HCT116 (cell line): Measurements from ENCODE around the gene KIRREL3. TPM values are rescaled to one million over a fixed set of nuclear protein-coding genes. Genes with fewer than 3 reads are reported as not detected.

Experiments used
- ATAC-seq: fragments of 200-7000 bp; cut with Tn5 transposase; 2 replicates; pipeline ENCODE4 v1.9.1; 2020; ENCODE audit warnings: mild to moderate bottlenecking, moderate library complexity
- BruUV-seq: library from RNA; stranded (reverse); fragments of 400-500 nt; replicated peaks from 2 replicates; lab custom pipeline; 2021; lab: Mats Ljungman, UMichigan
- CTCF ChIA-PET: fragments of 300-600 bp; sonication (Branson Sonifier 250); formaldehyde crosslinking; loops from one replicate; lab custom pipeline; 2021; ENCODE audit warnings: antibody characterized with exemption; lab: Charles Lee
- POLR2A ChIA-PET: fragments of 300-600, 350-600 bp; sonication (Branson Sonifier 250); formaldehyde crosslinking; loops from one replicate; lab custom pipeline; 2021; ENCODE audit warnings: antibody characterized with exemption; lab: Charles Lee
- RAD21 ChIA-PET, 2 experiments: fragments of 300-600 bp; sonication (Branson Sonifier 250); formaldehyde crosslinking; loops; one replicate each; lab custom pipeline; 2023; ENCODE audit warnings: low total read pairs in 2 of 2; ENCODE audit not compliant: uncharacterized antibody in 2 of 2, unreplicated experiment in 2 of 2, low non-redundant PET in 1 of 2; lab: Charles Lee
- DNase-seq: peaks from one replicate; pipeline ENCODE4 v3.0.0-alpha.2; 2010; ENCODE audit warnings: low read depth, low spot score
- H2AFZ ChIP-seq: fragments of 200-600 bp; shearing (Covaris generic), sonication (generic); 2 replicates; pipeline ENCODE4 v1.6.1; 2017; ENCODE audit warnings: low read depth, mixed run types, mixed read lengths, antibody characterized with exemption, low read length; ENCODE audit not compliant: poor library complexity, severe bottlenecking
- H3K27ac ChIP-seq: 2 replicates; pipeline ENCODE4 v1.5.1; 2012; ENCODE audit warnings: low read depth, low read length
- H3K27me3 ChIP-seq: fragments of 200-600 bp; sonication (generic); 2 replicates; pipeline ENCODE4 v1.6.1; 2016; ENCODE audit warnings: mixed run types, low read length, mixed read lengths; ENCODE audit not compliant: insufficient read depth
- H3K36me3 ChIP-seq, 2 experiments: fragments of 200-500 bp in 1 of 2; fragments of 200-600 bp in 1 of 2; sonication (Bioruptor generic) in 1 of 2; sonication (generic) in 1 of 2; 2 replicates each; pipeline versions ENCODE4 v1.5.1 to v1.6.1; 2014 to 2016; ENCODE audit warnings: low read length in 2 of 2, inconsistent platforms in 1 of 2, mixed read lengths in 1 of 2, mixed run types in 1 of 2; ENCODE audit not compliant: insufficient read depth in 2 of 2, control insufficient read depth in 1 of 2
- H3K4me1 ChIP-seq, 2 experiments: fragments of 200-600 bp in 1 of 2; sonication (generic) in 1 of 2; 2 replicates each; pipeline versions ENCODE4 v1.5.1 to v1.6.1; 2012 to 2017; ENCODE audit warnings: low read length in 2 of 2, inconsistent platforms in 1 of 2, mild to moderate bottlenecking in 1 of 2, mixed read lengths in 1 of 2, mixed run types in 1 of 2, moderate library complexity in 1 of 2; ENCODE audit not compliant: insufficient read depth in 2 of 2, control insufficient read depth in 1 of 2
- H3K4me2 ChIP-seq: fragments of 200-600 bp; sonication (generic); 2 replicates; pipeline ENCODE4 v1.6.1; 2017; ENCODE audit warnings: mixed run types, low read length, mixed read lengths
- H3K4me3 ChIP-seq, 2 experiments: fragments of 200-600 bp in 1 of 2; sonication (generic) in 1 of 2; replicated peaks in 1 of 2; 2 replicates each; pipeline ENCODE4 v1.5.1; 2011 to 2016; ENCODE audit warnings: low read length in 2 of 2, control low read depth in 1 of 2, low read depth in 1 of 2, mild to moderate bottlenecking in 1 of 2, mixed read lengths in 1 of 2, mixed run types in 1 of 2
- H3K79me2 ChIP-seq: fragments of 200-600 bp; sonication (generic); 2 replicates; pipeline ENCODE4 v1.6.1; 2017; ENCODE audit warnings: mild to moderate bottlenecking, mixed run types, low read length, moderate library complexity, mixed read lengths; ENCODE audit not compliant: insufficient read depth
- H3K9ac ChIP-seq: fragments of 200-600 bp; sonication (generic); 2 replicates; pipeline ENCODE4 v1.6.1; 2016; ENCODE audit warnings: low read length, mixed read lengths
- H3K9me2 ChIP-seq: fragments of 200-600 bp; sonication (generic), shearing (Covaris generic); 2 replicates; pipeline ENCODE4 v1.6.1; 2017; ENCODE audit warnings: mixed run types, mild to moderate bottlenecking, moderate library complexity; ENCODE audit not compliant: insufficient read depth
- H3K9me3 ChIP-seq, 2 experiments: fragments of 200-500 bp in 1 of 2; fragments of 200-600 bp in 1 of 2; sonication (Bioruptor generic) in 1 of 2; sonication (generic) in 1 of 2; 2 replicates each; pipeline ENCODE4 v1.6.1; 2014 to 2017; ENCODE audit warnings: low read length in 2 of 2, mixed read lengths in 2 of 2, inconsistent platforms in 1 of 2, low read depth in 1 of 2, mild to moderate bottlenecking in 1 of 2, mixed run types in 1 of 2, moderate library complexity in 1 of 2; ENCODE audit not compliant: control insufficient read depth in 1 of 2, insufficient read depth in 1 of 2
- H4K20me1 ChIP-seq: fragments of 200-600 bp; sonication (generic), shearing (Covaris generic); 2 replicates; pipeline ENCODE4 v1.6.1; 2017; ENCODE audit warnings: mixed run types, mild to moderate bottlenecking, moderate library complexity; ENCODE audit not compliant: insufficient read depth
- CEBPB ChIP-seq: IDR thresholded peaks from 2 replicates; pipeline ENCODE4 v1.6.1; 2012; ENCODE audit warnings: low read depth
- EGR1 ChIP-seq: IDR thresholded peaks from 2 replicates; pipeline ENCODE4 v1.6.1; 2012; ENCODE audit warnings: low read depth
- ELF1 ChIP-seq: IDR thresholded peaks from 2 replicates; pipeline ENCODE4 v1.6.1; 2012; ENCODE audit warnings: low read depth, borderline replicate concordance
- EZH2phosphoT487 ChIP-seq: fragments of 200-600 bp; IDR thresholded peaks from 2 replicates; pipeline ENCODE4 v1.6.1; 2018; ENCODE audit warnings: antibody characterized with exemption, borderline replicate concordance
- JUND ChIP-seq: IDR thresholded peaks from 2 replicates; pipeline ENCODE4 v1.6.1; 2012
- POLR2AphosphoS5 ChIP-seq: IDR thresholded peaks from 2 replicates; pipeline ENCODE4 v1.6.1; 2011; ENCODE audit warnings: mild to moderate bottlenecking, low read depth, low read length, moderate library complexity
- RAD21 ChIP-seq: IDR thresholded peaks from 2 replicates; pipeline ENCODE4 v1.6.1; 2012; ENCODE audit warnings: low read depth, mild to moderate bottlenecking
- SP1 ChIP-seq: IDR thresholded peaks from 2 replicates; pipeline ENCODE4 v1.6.1; 2012; ENCODE audit warnings: low read depth
- TCF7L2 ChIP-seq: IDR thresholded peaks from 2 replicates; pipeline ENCODE4 v1.7.0; 2011; ENCODE audit warnings: borderline replicate concordance, inconsistent platforms; ENCODE audit not compliant: insufficient read depth, insufficient read length; ENCODE audit errors: extremely low read depth
- YY1 ChIP-seq: IDR thresholded peaks from 2 replicates; pipeline ENCODE4 v1.6.1; 2011; ENCODE audit warnings: low read length, low read depth, moderate library complexity, mild to moderate bottlenecking; ENCODE audit not compliant: insufficient replicate concordance; ENCODE audit errors: extremely low read depth
- ZNF274 ChIP-seq: fragments of 200-500 bp; sonication (Bioruptor generic); IDR thresholded peaks from 2 replicates; pipeline ENCODE4 v1.6.1; 2014; ENCODE audit warnings: mild to moderate bottlenecking, low read depth, low read length, inconsistent platforms
- intact Hi-C: fragments of 100-400 bp; cut with micrococcal nuclease; formaldehyde crosslinking; loops from 2 replicates; pipeline ENCODE4 v1.10.0; 2022
- total RNA-seq: library from RNA; stranded (reverse); gene quantifications from one replicate; pipeline ENCODE4 v1.2.1, GENCODE V29; 2021; ENCODE audit not compliant: unreplicated experiment
- TF ChIP-seq, protein P1 (sequence below): IDR thresholded peaks from 2 replicates; pipeline ENCODE4 v1.6.1; 2011; ENCODE audit warnings: mild to moderate bottlenecking, low read length, moderate library complexity; ENCODE audit not compliant: insufficient replicate concordance; ENCODE audit errors: extremely low read depth

The KIRREL3 gene
- total RNA-seq, 1 experiment from 2014 or later = not detected

DNA sequence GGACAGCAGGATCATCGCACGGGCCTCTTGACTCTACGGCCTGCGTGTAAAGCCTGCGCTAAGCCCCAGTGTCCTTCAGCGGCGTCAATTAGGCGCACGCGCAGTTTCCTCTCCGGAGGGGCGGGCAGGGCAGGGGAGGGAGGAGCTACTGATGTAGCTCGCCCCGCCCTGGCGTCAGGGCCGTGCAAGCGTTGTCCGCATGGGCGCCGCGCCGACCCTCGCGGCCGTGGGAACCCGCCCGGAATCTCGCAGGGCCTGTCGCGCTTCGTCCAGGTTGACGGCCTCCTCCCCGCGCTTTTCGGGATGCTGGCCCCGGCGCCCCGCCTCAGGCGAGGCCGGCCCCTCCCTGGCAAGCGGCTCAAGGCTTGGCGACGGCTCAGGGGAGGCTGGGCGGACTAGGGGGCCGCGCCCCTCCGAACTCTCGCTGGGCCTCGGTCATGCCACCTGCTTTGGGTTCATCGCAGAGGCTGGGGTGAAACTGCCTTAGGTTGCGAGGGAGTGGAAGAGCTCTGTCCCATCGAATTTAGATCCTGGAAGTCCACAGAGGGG, 584.0 kb downstream of the KIRREL3 start:
- Histone ChIP-seq H3K4me2 (no peak overlapping the region), H4K20me1 (no peaks in the 10 kb centered on the region), H2AFZ (no peak overlapping the region), H3K9me2 (no peaks in the 10 kb centered on the region), H3K27me3 (no peaks in the 10 kb centered on the region), H3K36me3 (no peaks in the 10 kb centered on the region), H3K4me1 (no peaks in the 10 kb centered on the region), H3K9me3 (no peaks in the 10 kb centered on the region), H3K9ac (no peak overlapping the region), H3K27ac (no peak overlapping the region), H3K4me3 (no peak overlapping the region), H3K79me2 (no peaks in the 10 kb centered on the region)
- no TSS peak for BruUV-seq
- no peak for TF ChIP-seq TCF7L2
- TF ChIP-seq JUND = no peak
- TF ChIP-seq EZH2phosphoT487 = no peak
- TF ChIP-seq POLR2AphosphoS5 = no peak
- no peak for TF ChIP-seq CEBPB
- no peak for TF ChIP-seq ZNF274
- no peak for TF ChIP-seq SP1
- no peak for TF ChIP-seq YY1
- TF ChIP-seq ELF1 = no peak
- TF ChIP-seq, protein P1, sequence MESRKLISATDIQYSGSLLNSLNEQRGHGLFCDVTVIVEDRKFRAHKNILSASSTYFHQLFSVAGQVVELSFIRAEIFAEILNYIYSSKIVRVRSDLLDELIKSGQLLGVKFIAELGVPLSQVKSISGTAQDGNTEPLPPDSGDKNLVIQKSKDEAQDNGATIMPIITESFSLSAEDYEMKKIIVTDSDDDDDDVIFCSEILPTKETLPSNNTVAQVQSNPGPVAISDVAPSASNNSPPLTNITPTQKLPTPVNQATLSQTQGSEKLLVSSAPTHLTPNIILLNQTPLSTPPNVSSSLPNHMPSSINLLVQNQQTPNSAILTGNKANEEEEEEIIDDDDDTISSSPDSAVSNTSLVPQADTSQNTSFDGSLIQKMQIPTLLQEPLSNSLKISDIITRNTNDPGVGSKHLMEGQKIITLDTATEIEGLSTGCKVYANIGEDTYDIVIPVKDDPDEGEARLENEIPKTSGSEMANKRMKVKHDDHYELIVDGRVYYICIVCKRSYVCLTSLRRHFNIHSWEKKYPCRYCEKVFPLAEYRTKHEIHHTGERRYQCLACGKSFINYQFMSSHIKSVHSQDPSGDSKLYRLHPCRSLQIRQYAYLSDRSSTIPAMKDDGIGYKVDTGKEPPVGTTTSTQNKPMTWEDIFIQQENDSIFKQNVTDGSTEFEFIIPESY = no peak
- no peak for TF ChIP-seq EGR1
- TF ChIP-seq RAD21 = no peak
- intact Hi-C loops = no loop called here
- DNase-seq (no peak), ATAC-seq (no peak)
- POLR2A ChIA-PET = no interaction called here
- CTCF ChIA-PET = no interaction called here
- RAD21 ChIA-PET = no interaction called here
